ENCODE measurements around the gene KCNE4. TPM values are rescaled to one million over a fixed set of nuclear protein-coding genes. Genes with fewer than 3 reads are reported as not detected.

The KCNE4 gene
- total and polyA plus RNA-seq, 2 donors (not counting 1 experiment from before 2014, with no cell fraction given) = not detected

DNA sequence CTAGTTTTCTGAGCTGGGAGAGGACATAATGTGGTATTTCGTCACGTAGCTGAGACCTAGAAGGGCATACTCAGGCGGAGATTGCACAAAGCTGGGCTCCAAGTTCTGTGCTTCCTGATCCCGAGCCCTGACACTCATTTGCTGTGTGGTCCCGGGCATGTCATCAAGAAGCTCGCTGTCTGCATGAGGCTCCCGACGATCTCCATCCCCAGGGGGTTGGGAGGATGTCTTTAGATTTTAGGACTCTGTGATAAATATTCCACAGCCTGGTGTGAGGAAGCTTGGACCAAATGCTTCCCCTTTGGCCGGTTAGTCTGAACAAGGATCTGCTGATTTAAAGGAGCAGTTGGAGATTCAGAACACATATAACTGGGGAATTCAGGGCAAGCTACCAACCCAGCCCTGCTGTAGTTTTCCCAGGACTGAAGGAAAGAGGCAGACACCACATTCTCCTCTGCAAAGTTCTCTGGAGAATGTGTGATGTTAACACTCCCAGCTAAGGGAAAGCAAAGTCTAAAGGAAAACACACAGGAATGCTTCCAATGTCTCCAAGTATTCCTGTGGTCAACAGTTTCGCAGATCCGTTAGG, 2.3 kb downstream of the KCNE4 start:
- Histone ChIP-seq H3K9me3 (ENCODE audit: control extremely low read depth in 1 of 3, control insufficient read depth in 2 of 3, insufficient read depth in 1 of 3, low read length in 2 of 3) (peaks cover 0 to 8% (median 0%) of the 10 kb centered on the region in 3 donors), H3K9ac (ENCODE audit: low read length) (no peak overlapping the region), H3K4me3 (ENCODE audit: control extremely low read depth in 1 of 5, extremely low read depth in 1 of 5, insufficient read depth in 1 of 5, low read depth in 2 of 5, low read length in 4 of 5) (no peak overlapping the region), H3K36me3 (replicated peaks in 1 of 2; ENCODE audit: control extremely low read depth in 1 of 2, control insufficient read depth in 1 of 2, extremely low read depth in 1 of 2, insufficient read depth in 2 of 2, low read length in 1 of 2) (no peaks in the 10 kb centered on the region), H3K4me2 (replicated peaks; ENCODE audit: low read depth, low read length, poor library complexity, severe bottlenecking) (no peak overlapping the region), H3K4me1 (ENCODE audit: control insufficient read depth in 2 of 2, insufficient read depth in 2 of 2, low read length in 2 of 2) (no peaks in the 10 kb centered on the region), H2AFZ (ENCODE audit: insufficient read depth, low read depth, low read length, poor library complexity, severe bottlenecking) (no peak overlapping the region), H3K27me3 (replicated peaks in 1 of 4; ENCODE audit: control extremely low read depth in 1 of 4, control insufficient read depth in 3 of 4, insufficient read depth in 4 of 4, low read length in 3 of 4) (peaks cover 0 to 2% (median 0%) of the 10 kb centered on the region in 4 experiments), H4K20me1 (ENCODE audit: control insufficient read depth, insufficient read depth, low read length, poor library complexity, severe bottlenecking) (no peaks in the 10 kb centered on the region), H3K27ac (ENCODE audit: low read length in 2 of 2) (no peak overlapping the region), H3K79me2 (ENCODE audit: control insufficient read depth, insufficient read depth, low read length) (no peaks in the 10 kb centered on the region)
- ChIA-PET POLR2A (no interaction called here), CTCF (no interaction called here)
- WGBS (ENCODE audit: insufficient coverage) = 78% methylated on average over 8 of the region's 11 CpGs
- Mint-ChIP-seq H3K9me3 (ENCODE audit: insufficient read depth) (peaks cover 2% of the 10 kb centered on the region), H3K27ac (no peak overlapping the region), H3K4me1 (no peaks in the 10 kb centered on the region), H3K27me3 (peaks cover 9% of the 10 kb centered on the region), H3K4me3 (no peak overlapping the region)
- DNase-seq (no peak), ATAC-seq (ENCODE audit: low read depth) (no peak)
- TF ChIP-seq EZH2 (IDR thresholded peaks at IDR 0.05; ENCODE audit: borderline replicate concordance, insufficient read depth, low read depth, low read length, poor library complexity, severe bottlenecking) = no peak
- TF ChIP-seq, protein P1, sequence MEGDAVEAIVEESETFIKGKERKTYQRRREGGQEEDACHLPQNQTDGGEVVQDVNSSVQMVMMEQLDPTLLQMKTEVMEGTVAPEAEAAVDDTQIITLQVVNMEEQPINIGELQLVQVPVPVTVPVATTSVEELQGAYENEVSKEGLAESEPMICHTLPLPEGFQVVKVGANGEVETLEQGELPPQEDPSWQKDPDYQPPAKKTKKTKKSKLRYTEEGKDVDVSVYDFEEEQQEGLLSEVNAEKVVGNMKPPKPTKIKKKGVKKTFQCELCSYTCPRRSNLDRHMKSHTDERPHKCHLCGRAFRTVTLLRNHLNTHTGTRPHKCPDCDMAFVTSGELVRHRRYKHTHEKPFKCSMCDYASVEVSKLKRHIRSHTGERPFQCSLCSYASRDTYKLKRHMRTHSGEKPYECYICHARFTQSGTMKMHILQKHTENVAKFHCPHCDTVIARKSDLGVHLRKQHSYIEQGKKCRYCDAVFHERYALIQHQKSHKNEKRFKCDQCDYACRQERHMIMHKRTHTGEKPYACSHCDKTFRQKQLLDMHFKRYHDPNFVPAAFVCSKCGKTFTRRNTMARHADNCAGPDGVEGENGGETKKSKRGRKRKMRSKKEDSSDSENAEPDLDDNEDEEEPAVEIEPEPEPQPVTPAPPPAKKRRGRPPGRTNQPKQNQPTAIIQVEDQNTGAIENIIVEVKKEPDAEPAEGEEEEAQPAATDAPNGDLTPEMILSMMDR (IDR thresholded peaks at IDR 0.05) = no peak
- intact Hi-C loops (cut with micrococcal nuclease) = no loop called here

DNA sequence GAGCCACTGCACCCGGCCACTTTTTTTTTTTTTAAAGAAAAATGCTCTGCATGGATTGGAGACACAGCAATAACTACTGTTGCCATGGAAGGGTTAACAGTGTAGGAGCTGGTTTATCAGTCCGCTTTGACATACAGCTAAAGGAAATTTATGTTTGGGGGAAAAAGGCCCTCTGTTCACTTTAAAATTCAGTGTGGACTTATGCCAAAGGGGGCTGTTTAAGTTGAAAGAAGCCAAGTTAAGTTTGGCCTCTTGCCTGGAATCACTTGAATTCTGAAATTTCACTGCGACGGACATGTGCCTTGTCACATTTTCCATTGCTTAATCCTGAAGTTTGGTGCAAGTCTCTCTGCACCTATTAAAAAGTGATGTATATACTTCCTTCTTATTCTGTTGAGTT, 3.1 kb downstream of the KCNE4 start:
- no peak overlapping the region for H3K9ac ChIP-seq (ENCODE audit: low read length)
- H2AFZ ChIP-seq (ENCODE audit: insufficient read depth, low read depth, low read length, poor library complexity, severe bottlenecking) = no peak overlapping the region
- CTCF ChIA-PET = no interaction called here
- Mint-ChIP-seq H3K27me3 (peaks cover 11% of the 10 kb centered on the region), H3K9me3 (ENCODE audit: insufficient read depth) (peaks cover 2% of the 10 kb centered on the region), H3K4me3 (no peak overlapping the region), H3K27ac (no peak overlapping the region), H3K4me1 (no peaks in the 10 kb centered on the region)
- H3K4me1 ChIP-seq (ENCODE audit: control insufficient read depth in 2 of 2, insufficient read depth in 2 of 2, low read length in 2 of 2) = no peaks in the 10 kb centered on the region
- H3K9me3 ChIP-seq (ENCODE audit: control extremely low read depth in 1 of 3, control insufficient read depth in 2 of 3, insufficient read depth in 1 of 3, low read length in 2 of 3) = peaks cover 0 to 8% (median 0%) of the 10 kb centered on the region in 3 donors
- no peaks in the 10 kb centered on the region for H4K20me1 ChIP-seq (ENCODE audit: control insufficient read depth, insufficient read depth, low read length, poor library complexity, severe bottlenecking)
- H3K27ac ChIP-seq (ENCODE audit: low read length in 2 of 2) = no peak overlapping the region
- no peak overlapping the region for H3K4me3 ChIP-seq (ENCODE audit: control extremely low read depth in 1 of 5, extremely low read depth in 1 of 5, insufficient read depth in 1 of 5, low read depth in 2 of 5, low read length in 4 of 5)
- POLR2A ChIA-PET = no interaction called here
- no peaks in the 10 kb centered on the region for H3K79me2 ChIP-seq (ENCODE audit: control insufficient read depth, insufficient read depth, low read length)
- ATAC-seq (ENCODE audit: low read depth) = no peak
- intact Hi-C loops (cut with micrococcal nuclease) = no loop called here
- no peak for DNase-seq
- no peak overlapping the region for H3K4me2 ChIP-seq (replicated peaks; ENCODE audit: low read depth, low read length, poor library complexity, severe bottlenecking)
- TF ChIP-seq EZH2 (IDR thresholded peaks at IDR 0.05; ENCODE audit: borderline replicate concordance, insufficient read depth, low read depth, low read length, poor library complexity, severe bottlenecking) = no peak
- TF ChIP-seq, protein P1 (IDR thresholded peaks at IDR 0.05) = no peak
- peaks cover 0 to 2% (median 0%) of the 10 kb centered on the region in 4 experiments for H3K27me3 ChIP-seq (replicated peaks in 1 of 4; ENCODE audit: control extremely low read depth in 1 of 4, control insufficient read depth in 3 of 4, insufficient read depth in 4 of 4, low read length in 3 of 4)
- no peaks in the 10 kb centered on the region for H3K36me3 ChIP-seq (replicated peaks in 1 of 2; ENCODE audit: control extremely low read depth in 1 of 2, control insufficient read depth in 1 of 2, extremely low read depth in 1 of 2, insufficient read depth in 2 of 2, low read length in 1 of 2)
- WGBS (ENCODE audit: insufficient coverage) = 76% methylated on average over 3 of the region's 4 CpGs
